AG09309 (cell line): ENCODE measurements around the gene BTRC.

Experiments
- DNase-seq: peaks from one replicate; pipeline ENCODE4 v3.0.0-alpha.2; 2010; ENCODE audit warnings: low read depth
- H3K4me3 ChIP-seq: 2 replicates; pipeline ENCODE4 v1.5.1; 2011; ENCODE audit warnings: mild to moderate bottlenecking, low read depth, low read length, moderate library complexity; ENCODE audit not compliant: control insufficient read depth
- TF ChIP-seq, protein P1 (sequence below): IDR thresholded peaks from 2 replicates; pipeline ENCODE4 v1.5.1; 2011; ENCODE audit warnings: mild to moderate bottlenecking, low read depth, low read length, inconsistent platforms; ENCODE audit not compliant: insufficient read depth, control insufficient read depth; ENCODE audit errors: missing control alignments

Gene BTRC

DNA sequence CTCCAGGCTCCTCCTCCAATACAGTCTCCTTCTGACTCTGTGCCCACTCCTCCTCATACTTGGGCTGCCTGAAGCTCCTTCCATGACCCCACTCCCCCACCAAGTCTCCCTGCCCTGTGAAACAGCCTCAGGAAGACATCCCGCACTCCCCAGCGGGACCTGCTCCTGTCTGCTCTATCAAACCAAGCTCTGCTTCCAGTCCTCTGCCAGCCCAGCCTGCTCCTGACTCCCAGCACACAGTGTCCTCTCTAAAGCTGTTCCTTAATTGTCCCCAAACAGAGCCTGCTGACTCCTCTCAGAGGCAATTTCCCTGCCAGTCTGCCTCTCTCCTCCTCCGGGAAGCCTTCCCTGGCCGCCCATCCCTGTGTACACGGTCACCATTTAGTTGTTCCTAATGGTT lies 224.2 kb downstream of the BTRC start:
- no peak overlapping the region for H3K4me3 ChIP-seq
- DNase-seq, result no peak
- TF ChIP-seq, protein P1, sequence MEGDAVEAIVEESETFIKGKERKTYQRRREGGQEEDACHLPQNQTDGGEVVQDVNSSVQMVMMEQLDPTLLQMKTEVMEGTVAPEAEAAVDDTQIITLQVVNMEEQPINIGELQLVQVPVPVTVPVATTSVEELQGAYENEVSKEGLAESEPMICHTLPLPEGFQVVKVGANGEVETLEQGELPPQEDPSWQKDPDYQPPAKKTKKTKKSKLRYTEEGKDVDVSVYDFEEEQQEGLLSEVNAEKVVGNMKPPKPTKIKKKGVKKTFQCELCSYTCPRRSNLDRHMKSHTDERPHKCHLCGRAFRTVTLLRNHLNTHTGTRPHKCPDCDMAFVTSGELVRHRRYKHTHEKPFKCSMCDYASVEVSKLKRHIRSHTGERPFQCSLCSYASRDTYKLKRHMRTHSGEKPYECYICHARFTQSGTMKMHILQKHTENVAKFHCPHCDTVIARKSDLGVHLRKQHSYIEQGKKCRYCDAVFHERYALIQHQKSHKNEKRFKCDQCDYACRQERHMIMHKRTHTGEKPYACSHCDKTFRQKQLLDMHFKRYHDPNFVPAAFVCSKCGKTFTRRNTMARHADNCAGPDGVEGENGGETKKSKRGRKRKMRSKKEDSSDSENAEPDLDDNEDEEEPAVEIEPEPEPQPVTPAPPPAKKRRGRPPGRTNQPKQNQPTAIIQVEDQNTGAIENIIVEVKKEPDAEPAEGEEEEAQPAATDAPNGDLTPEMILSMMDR, result no peak

DNA sequence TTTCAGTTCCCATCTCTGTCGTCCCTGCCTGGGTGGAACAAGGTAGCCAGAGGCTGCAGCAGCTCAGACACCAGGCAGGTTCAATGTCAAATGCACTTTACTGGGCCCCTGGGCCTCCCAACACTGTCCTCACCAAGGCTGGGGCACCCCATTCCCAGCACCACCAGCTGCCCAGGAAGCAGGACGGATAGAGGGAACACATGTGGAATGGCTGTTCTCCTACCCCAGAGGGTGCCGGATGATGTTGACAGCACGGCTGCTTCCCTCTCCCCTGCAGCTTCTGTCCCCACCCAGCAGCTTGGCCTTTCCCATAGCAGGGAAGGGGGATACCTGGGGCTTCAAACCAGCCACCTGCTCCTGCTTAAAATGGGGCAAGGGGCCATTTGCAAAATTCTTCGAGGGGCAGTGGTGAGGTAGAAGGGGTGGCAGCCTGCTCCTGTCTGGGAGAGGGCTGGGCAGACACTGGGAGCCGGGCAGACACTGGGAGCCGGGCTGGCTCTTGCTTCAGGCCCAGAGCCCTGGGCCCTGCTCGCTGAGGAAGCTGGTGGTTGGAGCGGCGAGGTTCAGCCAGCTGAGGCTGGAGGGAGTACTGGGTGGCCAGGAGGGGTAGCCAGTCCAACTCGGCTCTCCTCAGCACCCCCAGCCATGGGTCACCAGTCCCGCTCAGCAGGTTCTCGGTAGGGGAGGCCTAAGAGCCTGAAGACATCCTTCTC lies 225.0 kb downstream of the BTRC start:
- TF ChIP-seq, protein P1, result no peak
- H3K4me3 ChIP-seq, result no peak overlapping the region
- DNase-seq, result no peak

- DNase-seq, result no peak
- TF ChIP-seq, protein P1, result no peak
- no peak overlapping the region for H3K4me3 ChIP-seq
Measured at GRCh38 chr10:101579516-101579870, 225.5 kb downstream of the BTRC start.

DNA sequence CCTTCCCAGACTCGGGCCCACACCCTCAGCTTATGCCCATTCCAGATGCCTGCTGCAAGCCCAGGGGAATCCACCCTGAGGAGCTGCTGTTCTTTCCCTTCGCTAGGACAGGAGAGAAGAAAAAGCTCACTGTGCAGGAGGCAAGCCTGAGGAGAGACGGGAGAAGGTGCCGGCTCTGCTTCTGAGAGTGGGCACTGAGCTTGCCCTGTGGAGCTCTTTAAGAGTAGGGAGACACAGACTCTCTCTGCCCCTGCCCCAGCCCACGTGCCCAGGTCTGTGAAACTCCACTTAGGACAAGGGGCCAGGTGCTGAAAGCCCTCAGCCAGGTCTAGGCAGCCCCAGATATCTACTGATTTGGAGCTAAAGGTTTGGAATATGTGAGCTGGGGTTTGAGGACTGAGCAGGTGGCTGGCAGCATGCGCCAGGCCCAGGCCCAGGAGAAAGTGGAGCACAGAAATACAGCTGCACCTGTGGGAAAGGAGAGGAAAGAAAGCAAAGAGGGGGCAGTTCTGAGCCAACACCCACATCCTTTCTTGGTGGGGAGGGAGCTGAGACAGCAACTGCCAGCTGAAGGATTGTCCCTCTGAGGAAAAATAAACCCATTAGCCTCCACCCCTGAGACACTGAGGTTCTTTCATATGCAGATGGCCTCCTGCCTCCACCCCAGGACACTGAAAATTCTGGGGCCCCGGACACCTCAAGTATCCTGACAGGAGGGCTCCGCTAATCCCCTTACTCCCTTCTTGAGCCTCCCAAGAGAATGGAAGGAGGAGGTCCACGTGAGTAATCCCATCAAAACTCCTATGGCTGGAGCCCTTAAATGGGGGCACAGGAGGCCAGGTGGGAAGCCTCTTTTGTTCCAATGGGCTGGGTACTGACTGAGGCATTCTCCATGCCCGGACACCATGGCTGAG lies 226.8 kb downstream of the BTRC start:
- TF ChIP-seq, protein P1, result no peak
- H3K4me3 ChIP-seq, result no peak overlapping the region
- no peak for DNase-seq

- TF ChIP-seq, protein P1, result no peak
- H3K4me3 ChIP-seq, result no peak overlapping the region
- DNase-seq, result no peak
Measured at GRCh38 chr10:101585841-101586240, 231.9 kb downstream of the BTRC start.

DNA sequence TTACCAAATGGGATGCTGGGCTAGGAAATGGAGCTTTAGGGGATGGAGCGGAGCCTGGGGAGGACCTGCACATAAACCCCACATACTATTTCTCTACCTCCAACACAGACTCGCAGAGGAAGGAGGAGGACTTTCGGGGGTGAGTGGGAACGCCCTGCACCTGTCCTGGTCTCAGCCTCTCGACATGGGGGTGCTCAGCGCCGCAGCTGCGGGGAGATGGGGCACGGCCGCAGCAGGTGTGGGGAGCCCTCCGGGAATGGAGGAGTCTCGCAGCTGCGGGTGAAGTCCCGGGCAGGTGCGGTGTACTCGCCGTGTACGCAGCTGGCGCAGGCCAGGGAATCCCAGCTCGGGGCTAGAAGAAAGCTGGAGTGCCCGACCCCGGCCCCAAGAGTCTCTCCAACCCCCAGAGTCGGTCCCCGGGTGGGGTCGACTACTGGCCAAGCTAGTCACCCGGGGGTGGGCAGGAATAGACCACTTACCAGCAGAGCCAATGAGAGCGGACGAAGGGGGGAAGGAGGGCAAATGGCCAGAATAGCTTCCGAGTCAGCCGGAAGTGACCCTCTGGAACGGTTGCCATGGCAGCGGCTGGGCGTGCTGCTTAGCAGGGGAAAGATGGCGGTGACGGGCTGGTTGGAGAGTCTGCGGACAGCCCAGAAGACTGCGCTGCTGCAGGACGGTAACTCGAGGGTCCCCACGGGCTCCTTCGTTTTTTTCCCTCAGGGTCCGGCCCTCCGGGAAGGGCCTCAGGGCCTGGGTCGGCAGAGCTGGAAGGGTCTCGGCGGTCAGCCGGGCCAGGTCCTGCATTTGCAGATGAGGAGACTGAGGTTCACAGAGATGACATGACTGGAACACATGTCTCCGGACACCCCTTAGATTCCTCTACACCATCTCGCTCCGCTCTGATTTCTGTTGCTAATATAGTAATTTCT lies 234.0 kb downstream of the BTRC start, which contains the start of the genes DPCD and POLL:
Gene DPCD, plus strand, starts transcription at position 597 of the 929 bp plus-strand sequence. Its CDS starts 16 bp downstream, at position 613.
Gene POLL, minus strand, starts transcription at position 533 of the 929 bp plus-strand sequence. CDS start 897 bp downstream, outside the sequence.
- peak within 1 kb of the TSS; percentile 95 for H3K4me3 ChIP-seq
- peak; percentile 76 for DNase-seq
- TF ChIP-seq, protein P1, result no peak
